ENCODE measurements around the gene NOP58.
"Not testable (repeated sequence)": the region's sequence is repeated elsewhere in the genome, so short reads cannot be mapped to it uniquely, and the experiment has no call there.

The NOP58 gene

GRCh38 chr2:202299712-202300111 lies 34.1 kb downstream of the NOP58 start:
- no peak for DNase-seq (ENCODE audit: insufficient read length, low spot score)
- no peak for FAIRE-seq

GRCh38 chr2:202306034-202306433 lies 40.5 kb downstream of the NOP58 start:
- DNase-seq (ENCODE audit: insufficient read length, low spot score) = no peak
- FAIRE-seq = no peak

DNA sequence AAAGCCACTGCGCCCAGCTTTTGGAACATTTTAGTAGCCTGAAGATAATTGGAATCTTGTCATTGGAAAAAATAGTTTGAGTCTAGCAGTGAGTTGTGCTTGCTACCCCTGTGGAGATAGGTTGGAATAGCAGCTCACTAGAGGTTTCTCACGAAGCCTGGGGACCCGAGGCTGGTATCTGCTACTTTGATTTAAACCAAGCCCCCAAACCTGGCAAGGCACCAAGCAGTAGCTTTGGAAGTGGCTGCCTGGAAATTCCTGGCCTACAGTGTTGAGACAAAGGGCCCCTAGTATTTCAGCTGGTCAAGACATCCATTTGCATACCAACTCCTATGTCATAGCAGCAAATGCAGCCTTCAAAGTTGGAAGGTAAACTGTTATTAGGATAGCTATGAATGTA lies 42.1 kb downstream of the NOP58 start:
- no peak for FAIRE-seq
- no peak for DNase-seq (ENCODE audit: insufficient read length, low spot score)

GRCh38 chr2:202311823-202312388 lies 46.3 kb downstream of the NOP58 start:
- DNase-seq (ENCODE audit: insufficient read length, low spot score) (no peak), FAIRE-seq (no peak)

DNA sequence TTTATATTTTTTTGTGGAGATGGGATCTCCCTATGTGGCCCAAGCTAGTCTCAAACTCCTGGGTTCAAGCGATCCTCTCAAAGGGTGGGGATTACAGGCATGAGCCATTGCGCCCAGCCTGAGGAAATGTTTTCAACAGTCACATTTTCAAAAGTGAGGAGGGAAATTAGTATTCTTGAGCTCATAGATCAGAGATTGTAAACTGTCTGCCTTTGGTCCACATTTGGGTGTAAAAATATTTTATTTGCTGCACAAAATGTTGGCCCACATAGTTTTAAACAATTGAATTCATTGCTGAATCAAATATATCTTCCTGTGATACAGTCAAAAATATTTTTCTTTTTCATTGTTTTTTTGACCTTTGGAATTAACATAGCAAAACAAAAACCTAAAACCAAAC lies 48.6 kb downstream of the NOP58 start:
- DNase-seq (ENCODE audit: insufficient read length, low spot score) (no peak), FAIRE-seq (no peak)

DNA sequence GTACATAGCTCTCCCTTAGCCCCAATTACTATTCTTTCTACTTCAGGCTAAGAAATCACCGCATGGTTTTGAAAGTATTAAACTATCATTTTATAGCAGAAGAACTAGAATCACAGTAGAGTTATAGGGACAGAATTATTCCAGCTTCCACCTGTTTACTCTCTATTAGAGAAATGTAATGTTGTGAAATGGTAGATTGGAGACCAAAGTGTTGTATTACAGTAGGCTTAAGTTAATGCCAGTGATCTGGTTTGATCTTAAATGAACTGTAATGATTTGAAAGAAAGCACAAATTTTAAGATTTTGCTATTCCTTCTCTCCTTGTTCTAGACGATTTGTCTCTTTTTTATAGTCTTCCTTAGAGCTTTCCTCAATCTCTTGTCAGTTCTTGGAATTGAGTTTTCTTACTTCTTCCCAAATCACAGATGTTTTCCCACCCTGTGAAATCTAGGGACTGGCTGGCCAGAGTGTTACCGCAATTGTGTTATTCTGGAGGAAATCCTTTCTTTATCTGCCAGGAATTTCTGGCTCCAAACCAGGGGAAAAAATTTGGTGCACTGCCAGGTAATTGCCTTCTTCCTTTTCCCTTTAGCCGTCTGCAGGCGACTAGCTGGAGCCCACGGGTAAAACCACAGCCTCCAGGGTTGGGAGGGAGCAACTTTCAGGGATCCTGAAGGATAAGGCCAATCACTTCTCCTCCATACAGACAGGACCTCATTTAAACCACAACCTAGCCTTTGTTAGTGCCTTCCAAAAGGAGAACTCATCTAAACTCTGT lies 51.7 kb downstream of the NOP58 start:
- DNase-seq (ENCODE audit: insufficient read length, low spot score) = peak; percentile 60
- no peak for FAIRE-seq

GRCh38 chr2:202320362-202320761 lies 54.8 kb downstream of the NOP58 start:
- DNase-seq (ENCODE audit: insufficient read length, low spot score); FAIRE-seq: not testable (repeated sequence)

GRCh38 chr2:202322435-202322834 lies 56.9 kb downstream of the NOP58 start:
- FAIRE-seq (no peak), DNase-seq (ENCODE audit: insufficient read length, low spot score) (no peak)

DNA sequence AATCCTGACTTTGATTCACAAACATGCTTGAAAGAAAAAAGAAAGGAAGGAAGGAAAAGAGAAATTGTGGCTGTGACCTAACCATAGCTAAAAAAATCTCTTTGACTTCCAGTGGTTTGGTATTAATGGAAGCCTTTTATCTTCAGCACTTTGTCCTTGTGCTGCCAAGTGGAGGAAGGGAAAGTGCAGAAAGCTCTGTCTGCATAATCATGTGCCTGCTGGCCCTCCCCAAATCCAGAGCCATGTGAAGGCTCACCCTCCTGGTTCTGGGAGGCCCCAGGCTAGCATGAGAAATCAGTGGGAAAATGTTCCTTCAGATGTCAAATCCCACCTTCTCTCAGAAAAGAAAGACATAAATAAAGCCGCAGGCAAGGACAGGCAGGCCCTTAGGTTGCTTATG lies 62.3 kb downstream of the NOP58 start:
- no peak for FAIRE-seq

DNA sequence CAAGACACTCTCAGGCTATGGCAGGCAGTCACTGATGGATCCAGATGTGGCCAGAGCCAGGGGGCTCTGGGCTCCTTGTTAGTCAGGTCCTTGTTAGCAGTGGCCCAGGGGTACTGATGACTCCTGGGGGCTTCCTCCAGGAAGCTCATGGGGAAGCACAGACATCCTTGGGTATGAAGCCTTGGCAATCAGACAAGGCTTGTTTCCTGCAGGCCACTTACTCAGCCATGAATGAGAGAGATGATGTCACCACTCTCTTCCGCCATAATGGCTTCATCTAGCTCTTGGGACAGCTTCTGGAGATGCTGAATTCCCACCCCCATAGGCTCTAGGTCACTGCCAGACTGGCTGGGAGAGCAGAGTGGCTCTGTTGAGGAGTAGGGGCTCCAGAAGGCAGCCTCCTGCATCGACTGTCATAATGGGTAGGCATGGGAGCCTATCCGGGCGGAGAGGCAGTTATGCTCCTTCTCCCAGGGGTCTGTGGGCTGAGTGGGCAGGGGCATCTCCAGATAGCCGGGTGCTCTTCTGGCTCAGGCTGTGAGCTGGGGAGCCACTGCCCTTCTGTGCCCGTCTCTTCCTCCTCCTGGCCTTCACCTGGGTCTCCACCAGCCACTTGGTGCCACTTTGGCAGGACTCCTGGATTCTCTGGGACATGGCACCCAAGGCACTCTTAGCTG lies 70.4 kb downstream of the NOP58 start:
- no peak for DNase-seq (ENCODE audit: insufficient read length, low spot score)
- FAIRE-seq = no peak

More for the DNA sequence above, 62.3 kb downstream of the NOP58 start:
- DNase-seq (ENCODE audit: insufficient read length, low spot score) = no peak

DNA sequence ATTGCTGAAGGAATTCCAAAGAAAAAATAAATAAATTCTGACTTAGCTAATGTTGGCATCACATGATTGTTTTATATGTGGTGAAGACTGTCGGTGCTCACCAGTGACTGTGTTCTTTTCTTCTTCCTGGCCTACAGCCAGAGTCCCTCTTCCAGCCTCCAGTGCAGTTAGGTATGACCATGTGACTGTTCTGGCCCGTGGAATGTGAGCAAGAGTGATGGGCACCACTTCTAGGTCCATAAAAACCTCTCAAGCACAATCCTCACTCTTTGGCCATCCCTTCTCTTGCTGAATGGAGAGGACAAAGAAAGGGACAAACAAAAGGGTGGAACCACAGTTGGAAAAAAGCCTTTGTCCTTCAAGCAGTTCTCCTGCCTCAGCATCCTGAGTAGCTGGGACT lies 71.6 kb downstream of the NOP58 start:
- FAIRE-seq (no peak), DNase-seq (ENCODE audit: insufficient read length, low spot score) (no peak)

GRCh38 chr2:202337706-202338346 lies 72.3 kb downstream of the NOP58 start:
- DNase-seq (ENCODE audit: insufficient read length, low spot score) (no peak), FAIRE-seq (no peak)

DNA sequence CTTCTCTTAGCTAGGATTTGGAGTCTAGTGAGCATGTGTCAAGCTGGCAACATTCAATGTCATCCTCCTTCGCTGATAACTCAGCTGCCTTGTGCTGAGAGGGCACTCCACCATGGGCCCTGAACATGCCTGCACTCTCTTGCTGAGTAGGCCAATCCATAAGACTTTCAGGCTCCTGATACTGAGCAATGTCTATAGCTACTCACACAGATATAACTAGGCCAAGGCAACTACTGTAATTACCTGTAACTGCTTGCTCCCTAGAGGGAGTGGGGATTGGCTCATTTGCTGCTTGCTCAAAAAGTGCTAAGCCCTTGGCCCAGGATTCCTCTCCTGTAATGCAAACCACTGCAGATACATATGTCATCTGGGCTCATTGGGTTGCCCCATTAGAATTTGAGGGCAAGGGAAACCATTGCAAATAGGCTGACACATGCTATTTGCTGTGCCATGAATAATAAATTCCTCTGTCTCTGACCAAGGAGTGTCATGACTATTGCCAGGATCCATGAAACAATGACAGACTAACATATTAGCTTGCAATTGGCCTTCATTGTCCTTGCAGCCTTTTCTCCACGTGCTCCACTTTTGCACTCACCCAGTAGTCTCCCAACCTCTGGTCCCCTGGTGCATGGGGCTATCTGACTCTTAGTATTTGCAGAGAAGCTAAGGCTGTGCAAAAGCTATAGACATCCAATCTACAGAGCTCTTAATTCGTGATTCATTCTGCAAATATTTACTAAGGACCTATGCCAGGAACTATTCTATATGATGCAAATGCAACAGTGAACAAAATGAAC lies 73.7 kb downstream of the NOP58 start:
- FAIRE-seq (no peak), DNase-seq (ENCODE audit: insufficient read length, low spot score) (peak; percentile 35)

- DNase-seq (ENCODE audit: insufficient read length, low spot score) (no peak), FAIRE-seq (no peak)
Measured at GRCh38 chr2:202344178-202344577, 78.6 kb downstream of the NOP58 start.

DNA sequence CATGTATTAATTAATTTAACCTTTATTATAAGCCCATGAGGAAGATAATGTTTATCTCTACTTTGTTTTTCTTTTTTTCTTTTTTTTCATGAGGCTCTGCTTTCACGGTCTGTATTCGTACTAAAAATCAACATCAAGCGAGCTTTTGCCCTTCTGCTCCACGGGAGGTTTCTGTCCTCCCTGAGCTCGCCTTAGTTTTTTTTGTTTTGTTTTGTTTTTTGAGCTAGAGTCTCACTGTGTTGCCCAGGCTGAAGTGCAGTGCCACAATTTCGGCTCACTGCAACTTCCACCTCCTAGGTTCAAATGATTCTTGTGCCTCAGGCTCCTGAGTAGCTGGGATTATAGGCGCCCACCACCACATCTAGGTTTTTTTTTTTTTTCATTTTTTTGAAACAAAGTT lies 80.6 kb downstream of the NOP58 start:
- FAIRE-seq (no peak), DNase-seq (ENCODE audit: insufficient read length, low spot score) (no peak)

Data from HTR-8/SVneo (cell line).